ENCODE results near the gene PKN2.

PKN2 gene

GRCh38 chr1:88683541-88684481, at the start of gene PKN2:
Gene PKN2, plus strand, starts transcription at chr1:88684273. Its CDS starts 308 bp downstream, at chr1:88684581.
- DNase-seq: peak; percentile 98

GRCh38 chr1:88634538-88634937, 49.5 kb upstream of the PKN2 start:
- no peak for DNase-seq

GRCh38 chr1:88640060-88640459, 44.0 kb upstream of the PKN2 start:
- DNase-seq: no peak

GRCh38 chr1:88645886-88646285, 38.2 kb upstream of the PKN2 start:
- no peak for DNase-seq

- no peak for DNase-seq
Observed at GRCh38 chr1:88646476-88647248, 37.4 kb upstream of the PKN2 start.

- DNase-seq: no peak
Observed at GRCh38 chr1:88647249-88647645, 36.8 kb upstream of the PKN2 start.

GRCh38 chr1:88647749-88648415, 36.2 kb upstream of the PKN2 start:
- no peak for DNase-seq

- DNase-seq: no peak
Observed at GRCh38 chr1:88648706-88649105, 35.4 kb upstream of the PKN2 start.

- DNase-seq: no peak
Observed at GRCh38 chr1:88649932-88650331, 34.1 kb upstream of the PKN2 start.

GRCh38 chr1:88650676-88651418, 33.2 kb upstream of the PKN2 start:
- DNase-seq: no peak

- DNase-seq: no peak
Observed at GRCh38 chr1:88655140-88655539, 28.9 kb upstream of the PKN2 start.

- no peak for DNase-seq
Observed at GRCh38 chr1:88655685-88656299, 28.3 kb upstream of the PKN2 start.

- no peak for DNase-seq
Observed at GRCh38 chr1:88658419-88658818, 25.7 kb upstream of the PKN2 start.

GRCh38 chr1:88659552-88659951, 24.5 kb upstream of the PKN2 start:
- DNase-seq: no peak

- DNase-seq: no peak
Observed at GRCh38 chr1:88661188-88661587, 22.9 kb upstream of the PKN2 start.

- DNase-seq: no peak
Observed at GRCh38 chr1:88661951-88662699, 21.9 kb upstream of the PKN2 start.

GRCh38 chr1:88662723-88663122, 21.4 kb upstream of the PKN2 start:
- no peak for DNase-seq

- DNase-seq: no peak
Observed at GRCh38 chr1:88668405-88668804, 15.7 kb upstream of the PKN2 start.

GRCh38 chr1:88670462-88670861, 13.6 kb upstream of the PKN2 start:
- no peak for DNase-seq

GRCh38 chr1:88673446-88673845, 10.6 kb upstream of the PKN2 start:
- no peak for DNase-seq

- DNase-seq: no peak
Observed at GRCh38 chr1:88678405-88678804, 5.7 kb upstream of the PKN2 start.
